ENCODE measurements around the gene PLXND1.

The PLXND1 gene

GRCh38 chr3:129579991-129580390 lies 26.5 kb downstream of the PLXND1 start:
- DNase-seq = no peak

- DNase-seq = peak; percentile 79
These were observed 28.3 kb downstream of the PLXND1 start for GRCh38 chr3:129577925-129578786.

DNA sequence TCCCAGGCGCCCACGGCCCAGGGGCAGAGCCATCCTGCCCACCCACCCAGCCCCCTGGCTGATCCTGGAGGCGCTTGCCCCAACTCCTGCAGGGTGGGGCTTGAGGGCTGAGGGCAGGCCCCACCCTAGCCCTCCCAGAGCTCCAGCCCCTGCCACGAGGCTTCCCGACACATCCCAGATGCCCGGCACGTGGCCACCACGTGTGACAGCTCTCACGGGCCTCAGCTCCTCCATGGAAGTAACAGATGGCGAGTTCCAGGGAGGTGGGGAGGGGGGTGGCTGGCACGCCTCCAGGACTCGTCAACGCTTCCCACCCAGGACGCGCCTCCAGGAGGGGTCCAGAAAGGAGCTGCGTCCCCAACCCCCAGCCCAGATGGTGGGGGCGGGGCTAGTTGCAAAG lies 29.1 kb downstream of the PLXND1 start:
- no peak for DNase-seq

DNA sequence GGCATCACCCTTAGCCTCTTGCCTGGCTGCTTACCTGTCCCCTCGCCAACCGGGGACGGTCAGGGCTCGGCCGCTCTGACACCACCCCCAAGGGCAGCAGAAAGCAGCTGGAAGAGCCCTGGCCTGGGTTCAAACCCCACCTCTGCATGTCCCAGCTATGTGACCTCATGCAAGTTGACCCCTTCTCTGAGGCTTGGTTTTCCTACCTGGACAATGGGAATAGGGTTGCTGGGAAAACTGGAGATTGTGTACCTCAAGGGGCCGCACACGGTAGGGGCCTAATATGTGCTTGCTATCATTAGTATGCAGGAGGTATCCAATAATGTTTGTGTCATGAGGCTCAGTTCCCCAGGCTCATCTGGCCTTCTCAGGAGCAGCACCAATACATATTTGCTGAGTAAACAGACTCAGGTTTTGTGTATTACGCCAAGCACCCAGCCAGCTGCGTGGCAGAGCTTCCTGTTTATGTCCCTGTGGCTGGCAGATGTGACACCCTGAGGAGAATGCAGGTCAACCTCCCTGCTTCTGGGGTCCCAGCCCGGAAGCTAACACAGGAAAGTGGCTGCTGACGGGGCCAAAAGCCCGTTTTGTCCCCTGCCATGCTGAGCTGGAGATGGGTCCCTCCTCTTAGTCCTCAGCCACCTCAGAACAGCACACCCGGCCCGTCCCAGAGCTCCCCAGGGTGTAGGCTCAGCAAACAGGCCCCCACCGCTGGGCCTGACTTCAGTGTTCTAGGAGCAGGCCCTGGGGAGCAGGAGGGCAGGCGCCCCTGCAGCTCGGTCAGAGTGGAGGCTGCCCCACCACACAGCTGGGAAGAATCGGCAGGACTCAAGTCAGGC lies 29.7 kb downstream of the PLXND1 start:
- DNase-seq = peak; percentile 70

DNA sequence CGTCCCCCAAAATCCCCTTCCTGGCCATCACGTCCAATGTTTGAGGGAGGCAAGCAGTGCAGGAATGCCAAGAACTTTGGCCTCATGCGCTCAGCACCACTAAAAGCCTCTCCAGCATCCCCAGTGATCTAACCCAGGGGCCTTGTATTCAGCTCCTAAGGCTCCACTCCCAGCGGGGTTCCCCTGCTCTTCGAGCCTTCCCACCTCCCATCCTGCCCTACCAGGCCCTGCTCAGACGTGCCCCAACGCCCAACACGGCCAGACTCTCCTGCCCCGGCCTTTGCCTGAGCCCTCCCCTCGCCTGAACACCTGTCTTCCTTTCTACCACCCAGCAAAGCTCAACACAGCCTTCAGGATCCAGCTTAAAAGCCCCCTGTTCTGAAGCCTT lies 30.5 kb downstream of the PLXND1 start:
- no peak for DNase-seq

DNA sequence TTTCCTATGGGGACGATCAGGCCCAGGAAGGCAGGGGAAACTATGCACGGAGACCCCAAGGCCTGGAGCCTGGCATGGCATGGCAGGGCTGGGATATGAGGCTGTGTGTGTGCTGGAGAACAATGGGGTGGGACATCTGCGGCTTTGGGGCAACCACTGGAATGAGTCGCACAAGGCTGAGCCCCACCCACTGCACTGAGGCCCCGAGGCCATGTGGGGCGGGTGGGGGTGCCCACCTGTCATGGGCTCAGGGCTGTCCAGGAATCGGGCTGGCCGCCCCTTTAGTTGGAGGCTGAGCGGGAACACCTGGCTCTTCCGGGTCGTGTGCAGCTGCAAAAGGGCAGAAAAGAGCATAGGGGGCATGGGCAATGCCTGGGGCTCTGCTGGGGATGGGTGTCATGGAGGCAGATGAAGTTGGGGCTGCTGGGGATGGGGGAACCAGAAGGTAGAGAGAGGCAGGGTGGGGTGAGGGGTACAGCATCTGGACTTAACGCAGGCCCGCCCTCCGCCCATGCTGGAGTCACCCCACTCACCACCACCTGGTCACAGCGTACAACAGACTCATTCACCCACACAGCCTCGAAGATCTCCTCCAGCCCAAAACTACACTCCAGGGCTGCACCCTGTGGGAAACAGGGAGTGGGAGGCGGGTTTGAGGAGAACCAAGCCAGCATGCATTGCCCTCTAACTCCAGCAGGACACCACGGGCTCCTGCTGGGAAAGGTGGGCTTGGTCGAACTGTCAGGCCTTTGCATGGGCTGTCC lies 31.1 kb downstream of the PLXND1 start:
- DNase-seq = no peak

DNA sequence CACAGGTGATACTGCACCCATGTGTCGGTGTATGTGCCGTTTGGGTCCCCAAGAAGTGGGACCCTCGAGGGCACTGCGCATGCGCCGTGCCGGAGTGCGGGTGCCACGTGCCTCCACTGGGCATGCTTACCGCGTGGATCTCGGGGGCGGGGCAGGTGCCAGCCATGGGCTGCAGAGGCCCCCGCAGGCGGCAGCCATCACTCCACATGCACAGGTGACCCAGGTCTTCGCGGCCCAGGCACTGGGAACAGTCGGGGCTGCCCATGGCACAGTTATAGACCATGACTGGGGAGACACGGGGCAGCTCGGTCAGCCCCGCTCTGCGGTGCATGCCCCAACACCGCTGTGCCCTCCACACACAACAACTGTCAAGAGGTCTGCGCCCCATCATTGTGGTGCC lies 32.3 kb downstream of the PLXND1 start:
- no peak for DNase-seq

DNA sequence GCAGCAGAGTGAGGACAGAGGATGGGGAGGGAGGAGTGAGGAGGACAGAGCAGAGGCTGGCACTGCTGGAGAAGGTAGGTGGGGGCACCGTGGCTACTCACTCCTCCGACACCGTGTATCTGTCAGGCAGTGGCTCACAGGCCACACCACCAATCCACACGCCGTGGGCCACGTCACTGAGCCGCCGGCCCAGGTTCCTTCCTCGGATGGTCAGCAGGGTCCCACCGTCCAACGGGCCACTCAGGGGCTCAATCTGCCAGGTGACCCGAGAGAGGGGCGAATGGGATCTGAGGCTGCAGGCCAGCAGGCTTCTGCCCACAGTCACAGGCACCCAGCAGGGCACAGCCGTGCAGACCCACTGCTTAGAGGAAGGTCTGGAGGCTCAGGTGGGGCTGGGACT lies 33.0 kb downstream of the PLXND1 start:
- DNase-seq = no peak

DNA sequence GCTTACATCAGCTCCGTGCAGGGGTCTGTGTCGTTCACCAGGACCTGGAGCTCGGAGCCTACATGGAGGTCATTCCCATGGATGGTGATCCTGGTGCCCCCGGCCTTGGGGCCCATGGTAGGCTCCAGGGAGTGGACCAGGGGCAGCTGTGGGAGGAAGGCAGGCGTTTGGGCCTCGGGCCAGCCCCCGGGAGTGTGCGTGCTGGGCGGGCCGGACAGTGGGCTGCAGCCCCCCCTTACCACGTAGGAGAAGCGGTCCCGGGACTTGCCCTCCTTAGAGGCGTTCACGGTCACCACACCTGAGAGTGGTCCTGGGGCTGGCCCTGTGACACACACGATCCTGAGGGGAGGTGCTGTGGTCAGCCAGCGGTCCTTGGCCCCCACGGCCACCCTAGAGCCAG lies 33.9 kb downstream of the PLXND1 start:
- DNase-seq = no peak

DNA sequence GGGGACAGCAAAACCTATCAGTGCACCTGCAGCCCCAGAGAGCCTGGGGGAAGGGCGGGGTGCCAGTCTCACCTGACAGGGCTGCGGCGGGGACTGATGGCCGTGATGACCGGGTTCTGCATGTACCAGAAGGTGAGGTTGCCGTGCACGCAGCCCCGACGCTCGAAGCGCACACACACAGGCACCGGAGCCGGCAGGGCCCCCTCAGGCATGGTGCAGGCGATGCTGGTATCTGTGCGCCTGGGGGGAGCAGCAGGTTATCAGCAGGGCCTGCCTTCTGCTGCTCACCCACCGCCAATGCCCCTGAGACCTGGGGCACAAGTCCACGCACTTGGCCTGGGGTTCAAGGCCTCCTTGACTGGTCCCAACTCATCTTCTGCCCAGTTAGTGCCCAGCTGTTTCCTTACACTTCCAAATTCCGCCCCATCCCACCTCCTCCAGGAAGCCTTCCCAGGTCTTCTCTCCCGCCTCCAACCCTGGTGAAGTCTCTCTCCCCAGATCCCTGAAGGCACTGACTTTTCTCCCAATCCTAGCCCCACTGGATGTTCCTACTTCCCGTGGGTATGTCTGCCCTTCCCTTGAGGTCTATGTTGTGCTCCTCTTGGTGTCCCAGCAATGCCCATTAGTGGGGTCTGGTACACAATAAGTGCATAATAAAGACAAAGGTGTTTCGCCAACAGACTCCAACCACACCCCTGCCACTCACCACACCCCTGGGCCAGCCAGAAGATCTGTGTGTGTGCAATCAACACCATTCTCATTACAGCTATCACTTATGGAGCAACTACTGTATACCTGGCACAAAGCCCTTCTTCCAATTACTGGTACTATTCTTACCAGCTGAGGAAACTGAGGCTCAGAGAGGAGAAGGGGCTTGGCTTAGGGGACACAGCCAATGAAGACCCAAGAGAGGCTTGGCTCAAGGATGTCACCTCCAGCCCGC lies 34.6 kb downstream of the PLXND1 start:
- DNase-seq = no peak

GRCh38 chr3:129569856-129570255 lies 36.6 kb downstream of the PLXND1 start:
- no peak for DNase-seq

DNA sequence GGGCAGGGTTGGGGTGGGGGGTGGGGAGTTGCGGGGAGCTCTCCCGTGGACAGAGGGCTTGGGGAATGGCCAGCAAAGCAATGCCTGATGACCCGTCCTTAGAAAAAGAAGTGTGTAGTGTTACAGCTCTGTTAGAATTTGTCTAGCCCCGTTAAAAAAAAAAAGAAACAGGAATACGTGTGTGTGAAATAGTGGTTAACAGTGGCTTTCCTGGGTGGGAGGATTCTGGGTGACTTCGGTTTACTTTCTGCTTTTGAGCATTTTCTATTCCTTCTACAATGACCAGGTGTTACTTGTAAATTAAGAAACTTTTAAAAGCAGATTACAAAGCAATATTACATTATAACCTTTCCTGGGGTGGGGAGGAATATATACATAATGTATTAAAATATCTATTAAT lies 38.5 kb downstream of the PLXND1 start:
- DNase-seq = peak; percentile 13

GRCh38 chr3:129567176-129567705 lies 39.2 kb downstream of the PLXND1 start:
- DNase-seq = no peak

DNA sequence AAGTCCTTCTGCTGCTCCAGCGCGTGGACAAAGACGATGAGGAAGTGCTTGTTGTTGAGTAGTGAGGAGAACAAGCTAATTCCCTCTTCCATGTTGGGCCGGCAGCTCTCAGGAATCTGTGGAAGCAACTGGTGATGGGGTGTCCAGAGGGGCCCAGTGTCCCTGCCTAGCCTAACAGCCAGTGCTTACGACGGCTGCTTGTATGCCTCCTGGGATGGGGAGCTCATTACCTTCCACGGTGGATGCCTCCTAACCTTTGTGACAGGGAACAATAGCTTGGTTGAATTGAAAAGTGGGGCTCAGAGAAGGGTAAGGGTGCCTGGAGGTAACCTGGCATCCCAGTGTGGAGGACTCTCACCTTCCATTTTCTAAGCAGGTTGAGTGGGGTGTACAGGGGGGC lies 40.6 kb downstream of the PLXND1 start:
- DNase-seq = no peak

GRCh38 chr3:129564981-129565644 lies 41.4 kb downstream of the PLXND1 start:
- no peak for DNase-seq

DNA sequence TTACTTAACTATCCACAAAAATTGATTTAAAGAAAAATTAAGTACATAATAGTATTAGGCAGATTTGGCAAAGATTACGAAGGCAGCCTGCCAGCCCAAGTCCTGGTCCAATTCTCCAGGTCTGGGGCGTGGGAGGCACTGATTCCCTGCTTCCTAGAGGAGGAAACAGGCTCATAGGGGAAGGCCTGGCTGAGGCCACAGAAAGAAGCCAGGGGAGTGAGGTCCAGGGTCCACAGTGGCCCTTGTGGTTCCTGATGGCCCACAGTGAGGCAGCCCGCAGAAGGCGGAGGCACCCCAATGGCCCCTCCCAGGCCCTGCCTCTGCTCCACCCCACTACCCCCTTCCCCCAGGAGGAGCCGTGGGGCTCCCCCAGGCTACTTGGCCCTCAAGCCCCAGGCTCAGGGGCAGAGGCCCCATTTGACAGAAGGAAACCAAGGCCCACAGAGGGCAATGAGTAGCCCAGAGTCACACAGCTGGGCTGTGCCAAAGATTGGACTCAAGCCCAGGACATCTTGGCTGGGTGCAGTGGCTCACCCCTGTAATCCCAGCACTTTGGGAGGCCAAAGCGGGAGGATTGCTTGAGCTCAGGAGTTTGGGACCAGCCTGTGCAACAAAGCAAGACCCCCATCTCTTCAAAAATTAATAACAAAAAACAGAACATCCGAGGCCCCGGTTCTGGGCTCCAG lies 42.5 kb downstream of the PLXND1 start:
- DNase-seq = no peak

- DNase-seq = no peak
These were observed 43.1 kb downstream of the PLXND1 start for GRCh38 chr3:129563332-129563731.

GRCh38 chr3:129562803-129563202 lies 43.7 kb downstream of the PLXND1 start:
- DNase-seq = no peak

DNA sequence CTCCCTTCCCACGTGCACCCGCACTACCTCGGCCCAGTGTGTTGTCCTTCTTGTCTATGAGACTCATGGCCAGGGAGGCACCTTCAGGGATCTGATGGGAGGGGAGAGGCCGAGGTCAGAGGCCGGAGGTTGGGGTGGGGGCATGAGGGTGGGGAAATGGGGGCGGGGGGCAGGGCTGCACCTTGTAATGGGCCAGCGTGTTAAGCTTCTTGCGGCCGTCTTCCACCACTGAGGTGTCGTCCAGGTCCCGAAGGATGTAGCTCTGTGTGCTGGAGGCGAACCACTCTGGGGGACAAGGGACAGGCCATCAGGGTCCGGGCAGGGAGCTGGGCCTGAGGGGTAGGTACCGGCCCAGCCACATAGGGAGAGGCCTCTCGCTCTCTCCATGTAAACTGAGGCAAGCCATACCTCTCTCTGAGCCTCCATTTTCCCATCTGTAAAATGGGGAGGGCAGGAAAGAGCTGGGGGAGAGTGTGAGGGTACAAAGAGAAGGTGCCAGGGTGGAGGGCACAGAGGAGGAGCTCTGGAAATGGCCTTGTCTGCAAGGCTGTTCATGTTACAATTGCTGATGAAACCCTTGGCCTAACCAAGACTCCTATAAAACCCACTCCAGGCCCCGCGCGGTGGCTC lies 44.7 kb downstream of the PLXND1 start:
- DNase-seq = no peak

- no peak for DNase-seq
These were observed 45.4 kb downstream of the PLXND1 start for GRCh38 chr3:129560911-129561594.

All from MV-4-11 (cell line).